ENCODE measurements around the gene SLC1A3.

The SLC1A3 gene

GRCh38 chr5:36655161-36655560, 48.8 kb downstream of the SLC1A3 start:
- DNase-seq (ENCODE audit: low read depth in 2 of 2): no peak

GRCh38 chr5:36656556-36656955, 50.1 kb downstream of the SLC1A3 start:
- no peak for DNase-seq (ENCODE audit: low read depth in 2 of 2)

GRCh38 chr5:36657563-36657995, 51.2 kb downstream of the SLC1A3 start:
- peak; percentile 100 for DNase-seq (ENCODE audit: low read depth in 2 of 2)

- no peak for DNase-seq (ENCODE audit: low read depth in 2 of 2)
These were observed 51.8 kb downstream of the SLC1A3 start for GRCh38 chr5:36658038-36658756.

- no peak for DNase-seq (ENCODE audit: low read depth in 2 of 2)
These were observed 53.0 kb downstream of the SLC1A3 start for GRCh38 chr5:36659411-36659810.

GRCh38 chr5:36660397-36661049, 54.1 kb downstream of the SLC1A3 start:
- no peak for DNase-seq (ENCODE audit: low read depth in 2 of 2)

- no peak for DNase-seq (ENCODE audit: low read depth in 2 of 2)
These were observed 55.2 kb downstream of the SLC1A3 start for GRCh38 chr5:36661456-36662220.

GRCh38 chr5:36662291-36662851, 56.0 kb downstream of the SLC1A3 start:
- peak in 1 of 2 experiments; percentile 57 for DNase-seq (ENCODE audit: low read depth in 2 of 2)

- no peak for DNase-seq (ENCODE audit: low read depth in 2 of 2)
These were observed 58.4 kb downstream of the SLC1A3 start for GRCh38 chr5:36664766-36665165.

- no peak for DNase-seq (ENCODE audit: low read depth in 2 of 2)
These were observed 59.2 kb downstream of the SLC1A3 start for GRCh38 chr5:36665628-36666027.

- DNase-seq (ENCODE audit: low read depth in 2 of 2): no peak
These were observed 59.9 kb downstream of the SLC1A3 start for GRCh38 chr5:36666274-36666673.

- no peak for DNase-seq (ENCODE audit: low read depth in 2 of 2)
These were observed 60.6 kb downstream of the SLC1A3 start for GRCh38 chr5:36666986-36667385.

- DNase-seq (ENCODE audit: low read depth in 2 of 2): no peak
These were observed 61.4 kb downstream of the SLC1A3 start for GRCh38 chr5:36667824-36668223.

- DNase-seq (ENCODE audit: low read depth in 2 of 2): no peak
These were observed 62.7 kb downstream of the SLC1A3 start for GRCh38 chr5:36669015-36669651.

GRCh38 chr5:36670548-36670947, 64.1 kb downstream of the SLC1A3 start:
- no peak for DNase-seq (ENCODE audit: low read depth in 2 of 2)

- no peak for DNase-seq (ENCODE audit: low read depth in 2 of 2)
These were observed 68.9 kb downstream of the SLC1A3 start for GRCh38 chr5:36675282-36675681.

GRCh38 chr5:36679221-36679989, 73.0 kb downstream of the SLC1A3 start:
- DNase-seq (ENCODE audit: low read depth in 2 of 2): no peak

GRCh38 chr5:36680066-36680465, 73.7 kb downstream of the SLC1A3 start:
- DNase-seq (ENCODE audit: low read depth in 2 of 2): no peak

GRCh38 chr5:36681711-36682110, 75.3 kb downstream of the SLC1A3 start:
- no peak for DNase-seq (ENCODE audit: low read depth in 2 of 2)

GRCh38 chr5:36682499-36682898, 76.1 kb downstream of the SLC1A3 start:
- no peak for DNase-seq (ENCODE audit: low read depth in 2 of 2)

GRCh38 chr5:36683821-36684434, 77.5 kb downstream of the SLC1A3 start:
- peak; percentile 86 to 88 for DNase-seq (ENCODE audit: low read depth in 2 of 2)
